Measurements from ENCODE around the gene HBG1. TPM values are rescaled to one million over a fixed set of nuclear protein-coding genes. Genes with fewer than 3 reads are reported as not detected.

The HBG1 gene
- total and polyA plus RNA-seq, 2 donors (not counting 3 experiments of a cell fraction or from before 2014, with no cell fraction given): 0.72 TPM; not detected in 1

DNA sequence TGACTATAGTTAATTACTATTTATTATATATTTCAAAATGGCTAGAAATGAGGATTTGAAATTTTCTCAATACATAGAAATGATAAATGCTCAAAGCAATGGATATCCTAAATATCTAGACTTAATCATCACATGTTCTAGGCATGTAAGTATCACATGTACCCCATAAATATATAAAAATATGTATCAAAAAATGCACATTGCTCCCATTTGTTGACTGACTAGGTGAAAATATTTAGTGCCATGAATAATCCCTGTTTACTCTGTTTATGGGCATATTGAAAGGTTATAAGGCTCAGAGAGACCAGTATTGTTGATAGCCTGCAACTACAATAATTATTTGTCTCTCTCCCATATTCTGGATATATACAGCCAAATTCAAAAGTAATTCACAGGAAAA lies 17.0 kb upstream of the HBG1 start:
- no peak overlapping the region for H3K9ac ChIP-seq (replicated peaks; ENCODE audit: extremely low read depth, insufficient read depth, low read length)
- dilution Hi-C loops (cut with MboI; ENCODE audit: extremely low pct_ligation_motif_present, low sequenced_read_pairs) (no loop called here), intact Hi-C loops (cut with micrococcal nuclease) (loop anchor here (2.0 kb wide), 1 partner anchor 32 kb away; no protein-coding TSS in a partner anchor)
- no peak overlapping the region for H3K27ac ChIP-seq (ENCODE audit: insufficient read depth, low read depth, low read length)
- TF ChIP-seq POLR2A (IDR thresholded peaks at IDR 0.05; ENCODE audit: low read depth, low read length): no peak
- TF ChIP-seq, protein P1, sequence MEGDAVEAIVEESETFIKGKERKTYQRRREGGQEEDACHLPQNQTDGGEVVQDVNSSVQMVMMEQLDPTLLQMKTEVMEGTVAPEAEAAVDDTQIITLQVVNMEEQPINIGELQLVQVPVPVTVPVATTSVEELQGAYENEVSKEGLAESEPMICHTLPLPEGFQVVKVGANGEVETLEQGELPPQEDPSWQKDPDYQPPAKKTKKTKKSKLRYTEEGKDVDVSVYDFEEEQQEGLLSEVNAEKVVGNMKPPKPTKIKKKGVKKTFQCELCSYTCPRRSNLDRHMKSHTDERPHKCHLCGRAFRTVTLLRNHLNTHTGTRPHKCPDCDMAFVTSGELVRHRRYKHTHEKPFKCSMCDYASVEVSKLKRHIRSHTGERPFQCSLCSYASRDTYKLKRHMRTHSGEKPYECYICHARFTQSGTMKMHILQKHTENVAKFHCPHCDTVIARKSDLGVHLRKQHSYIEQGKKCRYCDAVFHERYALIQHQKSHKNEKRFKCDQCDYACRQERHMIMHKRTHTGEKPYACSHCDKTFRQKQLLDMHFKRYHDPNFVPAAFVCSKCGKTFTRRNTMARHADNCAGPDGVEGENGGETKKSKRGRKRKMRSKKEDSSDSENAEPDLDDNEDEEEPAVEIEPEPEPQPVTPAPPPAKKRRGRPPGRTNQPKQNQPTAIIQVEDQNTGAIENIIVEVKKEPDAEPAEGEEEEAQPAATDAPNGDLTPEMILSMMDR (IDR thresholded peaks at IDR 0.05; ENCODE audit: extremely low read depth in 1 of 2, insufficient read depth in 1 of 2, low read depth in 1 of 2, low read length in 2 of 2): no peak
- TF ChIP-seq MYC (IDR thresholded peaks at IDR 0.05; ENCODE audit: low read depth, low read length): no peak
- no peak for TF ChIP-seq GATA2 (IDR thresholded peaks at IDR 0.05; ENCODE audit: insufficient read depth, insufficient read length, low read depth, low read length)
- TF ChIP-seq POLR2AphosphoS5 (IDR thresholded peaks at IDR 0.05; ENCODE audit: insufficient read depth, low read depth, low read length): no peak
- TF ChIP-seq JUN (IDR thresholded peaks at IDR 0.05; ENCODE audit: borderline replicate concordance, insufficient read depth, insufficient read length, low read depth): no peak
- TF ChIP-seq, protein P2, sequence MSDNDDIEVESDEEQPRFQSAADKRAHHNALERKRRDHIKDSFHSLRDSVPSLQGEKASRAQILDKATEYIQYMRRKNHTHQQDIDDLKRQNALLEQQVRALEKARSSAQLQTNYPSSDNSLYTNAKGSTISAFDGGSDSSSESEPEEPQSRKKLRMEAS (IDR thresholded peaks at IDR 0.05; ENCODE audit: insufficient read depth, insufficient read length): no peak
- no peaks in the 10 kb centered on the region for H4K20me1 ChIP-seq (replicated peaks; ENCODE audit: control insufficient read depth, extremely low read depth, insufficient read depth, low read length)
- no peak overlapping the region for H3K4me2 ChIP-seq (ENCODE audit: insufficient read depth, low read length)
- no peak overlapping the region for H3K4me3 ChIP-seq (replicated peaks in 1 of 3; ENCODE audit: insufficient read depth in 1 of 3, low read depth in 1 of 3, low read length in 3 of 3)
- no peaks in the 10 kb centered on the region for H3K79me2 ChIP-seq (ENCODE audit: control insufficient read depth, insufficient read depth, low read length)
- CTCF ChIA-PET: no interaction called here
- POLR2A ChIA-PET: no interaction called here
- FAIRE-seq: no peak
- H3K9me3 ChIP-seq (replicated peaks; ENCODE audit: control insufficient read depth, insufficient read depth, low read length): no peaks in the 10 kb centered on the region
- H3K27me3 ChIP-seq (ENCODE audit: control insufficient read depth in 2 of 2, insufficient read depth in 2 of 2, low read length in 2 of 2): no peaks in the 10 kb centered on the region
- no peaks in the 10 kb centered on the region for H3K4me1 ChIP-seq (ENCODE audit: control insufficient read depth, extremely low read depth, insufficient read depth, low read length)
- H3K36me3 ChIP-seq (ENCODE audit: control insufficient read depth in 2 of 2, extremely low read depth in 1 of 2, insufficient read depth in 2 of 2, low read length in 2 of 2): no peaks in the 10 kb centered on the region
- no peak for DNase-seq (ENCODE audit: low read depth, low spot score)
- H2AFZ ChIP-seq (ENCODE audit: low read depth, low read length): no peak overlapping the region
- H3K9me1 ChIP-seq (replicated peaks; ENCODE audit: control insufficient read depth, extremely low read depth, insufficient read depth, low read length): no peaks in the 10 kb centered on the region
- BruUV-seq (replicated peaks): no TSS peak

Data from endothelial cell of umbilical vein (primary cell).